Upper lobe of left lung (tissue), 4 donors: ENCODE measurements around the gene KMT2E.

Source experiments
- CTCF ChIP-seq, 6 experiments: fragments of 450-650 bp in 4 of 6; fragments of 200-600 bp in 2 of 6; sonication (generic) in 2 of 6; IDR thresholded peaks; one replicate each; pipeline ENCODE4 v1.5.1; 2016 to 2019; ENCODE audit warnings: antibody characterized with exemption in 6 of 6
- EP300 ChIP-seq, 4 donors: sonication (generic); formaldehyde crosslinking; IDR thresholded peaks; one replicate each; pipeline ENCODE4 v1.5.1; 2017; ENCODE audit warnings: antibody characterized with exemption in 4 of 4, control low read depth in 2 of 4
- POLR2A ChIP-seq, 4 donors: fragments of 450-650 bp; IDR thresholded peaks; one replicate each; pipeline ENCODE4 v1.5.1; 2016 to 2017; ENCODE audit warnings: antibody characterized with exemption in 4 of 4, mild to moderate bottlenecking in 2 of 4
- POLR2AphosphoS5 ChIP-seq, 2 donors: sonication (generic); formaldehyde crosslinking; IDR thresholded peaks; one replicate each; pipeline ENCODE4 v1.5.1; 2017; ENCODE audit warnings: antibody characterized with exemption in 2 of 2

- TF ChIP-seq CTCF (IDR thresholded peaks at IDR 0.05), result no peak
- no peak for TF ChIP-seq POLR2A (IDR thresholded peaks at IDR 0.05)
- no peak for TF ChIP-seq EP300 (IDR thresholded peaks at IDR 0.05)
- TF ChIP-seq POLR2AphosphoS5 (IDR thresholded peaks at IDR 0.05), result no peak
These were observed 122.2 kb downstream of the KMT2E start for GRCh38 chr7:105136221-105136620.
